Brain microvascular endothelial cell (primary cell): Measurements from ENCODE around the gene SPANXC.
"Not testable (repeated sequence)": the region's sequence is repeated elsewhere in the genome, so short reads cannot be mapped to it uniquely, and the experiment has no call there.

Experiments
- DNase-seq: peaks from one replicate; pipeline ENCODE4 v3.0.0-alpha.2; 2020
- H3K27ac ChIP-seq: fragments of 250-450 bp; sonication (Bioruptor Pico); 2 replicates; pipeline ENCODE4 v1.5.1; 2020; ENCODE audit warnings: mild to moderate bottlenecking, moderate library complexity
- H3K27me3 ChIP-seq: fragments of 250-450 bp; sonication (Bioruptor Pico); replicated peaks from 2 replicates; pipeline ENCODE4 v1.5.1; 2020; ENCODE audit warnings: mild to moderate bottlenecking
- H3K36me3 ChIP-seq: fragments of 250-450 bp; sonication (Bioruptor Pico); replicated peaks from 2 replicates; pipeline ENCODE4 v1.5.1; 2020; ENCODE audit warnings: mild to moderate bottlenecking
- H3K4me3 ChIP-seq: 2 replicates; pipeline ENCODE4 v1.5.1; 2011; ENCODE audit warnings: low read depth, mild to moderate bottlenecking, control low read depth, low read length, moderate library complexity
- in situ Hi-C: cut with HindIII; loops from 2 replicates; pipeline ENCODE4 v1.10.0; 2017; ENCODE audit warnings: low sequenced_read_pairs, low pct_ligation_motif_present
- TF ChIP-seq, protein P1 (sequence below): IDR thresholded peaks from 2 replicates; pipeline ENCODE4 v1.5.1; 2011; ENCODE audit warnings: low read depth, mild to moderate bottlenecking, moderate library complexity, low read length, control low read depth, inconsistent platforms; ENCODE audit errors: missing control alignments

The SPANXC gene, protein sequence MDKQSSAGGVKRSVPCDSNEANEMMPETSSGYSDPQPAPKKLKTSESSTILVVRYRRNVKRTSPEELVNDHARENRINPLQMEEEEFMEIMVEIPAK

DNA sequence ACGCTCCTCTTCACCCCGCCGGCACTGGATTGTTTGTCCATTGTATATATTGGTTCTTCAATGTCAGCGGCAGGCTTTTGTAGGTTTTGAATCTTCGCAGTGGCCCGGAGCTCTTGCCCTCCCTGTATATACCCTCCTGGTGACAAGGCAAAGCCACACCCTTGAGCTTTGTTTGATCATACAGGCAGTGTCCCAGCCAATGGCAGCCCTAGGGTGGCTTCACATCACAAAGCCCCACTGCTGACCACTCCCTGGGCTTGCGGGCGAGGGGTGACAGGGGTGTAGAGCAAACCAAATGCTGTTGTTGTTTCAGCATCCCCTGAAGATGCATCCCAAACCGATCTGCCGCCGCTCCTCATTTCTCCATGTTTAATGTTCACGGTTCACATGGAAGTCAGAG lies at the start of gene SPANXC:
TSS of gene SPANXC (minus strand) at position 101 of the 400 bp plus-strand sequence. CDS start at position 41, 60 bp downstream.
- H3K27me3 ChIP-seq, H3K36me3 ChIP-seq, in situ Hi-C loops, H3K27ac ChIP-seq, DNase-seq, H3K4me3 ChIP-seq: not testable (repeated sequence)

DNA sequence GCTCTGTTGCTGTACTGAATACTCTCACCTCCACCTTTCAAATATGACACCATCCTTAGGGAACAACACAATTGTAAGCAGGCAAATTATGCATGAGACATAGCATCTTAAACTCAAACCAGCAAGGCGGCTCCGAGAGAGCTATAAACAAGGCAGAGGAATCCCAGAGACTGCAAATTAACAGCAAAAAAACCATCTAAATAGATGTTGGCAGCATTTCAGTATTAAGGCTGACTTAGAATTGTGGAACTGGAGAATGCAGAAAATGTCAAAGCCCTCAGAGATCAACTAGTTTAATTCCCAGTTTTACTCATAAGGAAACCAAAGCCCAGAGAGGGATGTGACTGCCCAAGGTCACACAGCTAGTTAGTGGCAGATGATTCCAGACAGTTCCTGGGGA lies 37.2 kb upstream of the SPANXC start:
- Histone ChIP-seq H3K36me3 (no peaks in the 10 kb centered on the region), H3K27ac (no peak overlapping the region), H3K4me3 (no peak overlapping the region), H3K27me3 (no peaks in the 10 kb centered on the region)
- in situ Hi-C loops = no loop called here
- DNase-seq = no peak
- TF ChIP-seq, protein P1, sequence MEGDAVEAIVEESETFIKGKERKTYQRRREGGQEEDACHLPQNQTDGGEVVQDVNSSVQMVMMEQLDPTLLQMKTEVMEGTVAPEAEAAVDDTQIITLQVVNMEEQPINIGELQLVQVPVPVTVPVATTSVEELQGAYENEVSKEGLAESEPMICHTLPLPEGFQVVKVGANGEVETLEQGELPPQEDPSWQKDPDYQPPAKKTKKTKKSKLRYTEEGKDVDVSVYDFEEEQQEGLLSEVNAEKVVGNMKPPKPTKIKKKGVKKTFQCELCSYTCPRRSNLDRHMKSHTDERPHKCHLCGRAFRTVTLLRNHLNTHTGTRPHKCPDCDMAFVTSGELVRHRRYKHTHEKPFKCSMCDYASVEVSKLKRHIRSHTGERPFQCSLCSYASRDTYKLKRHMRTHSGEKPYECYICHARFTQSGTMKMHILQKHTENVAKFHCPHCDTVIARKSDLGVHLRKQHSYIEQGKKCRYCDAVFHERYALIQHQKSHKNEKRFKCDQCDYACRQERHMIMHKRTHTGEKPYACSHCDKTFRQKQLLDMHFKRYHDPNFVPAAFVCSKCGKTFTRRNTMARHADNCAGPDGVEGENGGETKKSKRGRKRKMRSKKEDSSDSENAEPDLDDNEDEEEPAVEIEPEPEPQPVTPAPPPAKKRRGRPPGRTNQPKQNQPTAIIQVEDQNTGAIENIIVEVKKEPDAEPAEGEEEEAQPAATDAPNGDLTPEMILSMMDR = no peak

DNA sequence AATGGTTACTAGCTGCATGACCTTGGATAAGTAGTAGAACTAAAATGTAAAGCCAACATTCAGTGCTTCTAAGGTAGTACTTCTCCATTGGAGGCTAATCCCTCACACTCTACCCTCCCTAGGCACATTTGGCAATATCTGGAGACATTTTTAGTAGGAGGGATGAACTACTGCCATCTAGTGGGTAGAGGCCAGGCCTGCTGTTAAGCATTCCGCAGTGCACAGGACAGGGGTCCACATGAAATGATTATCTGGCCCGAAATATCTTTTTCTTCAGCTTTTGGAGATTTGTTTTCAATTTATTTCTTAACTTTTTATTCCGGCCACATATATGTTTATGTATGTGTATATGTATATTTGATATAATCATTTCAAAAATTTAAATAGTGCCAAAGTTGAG lies 36.0 kb upstream of the SPANXC start:
- DNase-seq = no peak
- TF ChIP-seq, protein P1 = peak; percentile 76
- in situ Hi-C loops = no loop called here
- H3K4me3 ChIP-seq = no peak overlapping the region
- no peaks in the 10 kb centered on the region for H3K36me3 ChIP-seq
- no peak overlapping the region for H3K27ac ChIP-seq
- H3K27me3 ChIP-seq = no peaks in the 10 kb centered on the region

DNA sequence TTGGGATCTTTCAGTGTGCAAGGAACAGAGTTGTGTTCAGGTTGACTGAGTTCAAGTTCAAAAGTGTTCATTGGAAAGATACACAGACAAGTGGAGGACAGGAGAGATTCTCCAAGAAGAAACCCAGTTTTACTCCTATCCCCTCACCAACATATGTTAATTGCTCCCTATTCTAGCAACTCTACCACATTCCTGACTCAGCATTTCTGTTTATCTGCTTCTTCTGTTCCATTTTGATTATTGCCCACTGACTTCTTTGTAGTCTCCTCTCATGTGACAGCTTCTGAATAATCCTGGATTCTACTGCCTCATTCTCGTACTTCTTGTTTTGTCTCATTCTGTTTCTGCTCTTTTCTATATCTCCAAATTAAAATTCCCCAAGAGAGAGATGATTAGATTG lies 15.8 kb upstream of the SPANXC start:
- no peak overlapping the region for H3K4me3 ChIP-seq
- no peak for DNase-seq
- H3K27me3 ChIP-seq = no peaks in the 10 kb centered on the region
- no peaks in the 10 kb centered on the region for H3K36me3 ChIP-seq
- TF ChIP-seq, protein P1 = no peak
- H3K27ac ChIP-seq = no peak overlapping the region
- in situ Hi-C loops = no loop called here

DNA sequence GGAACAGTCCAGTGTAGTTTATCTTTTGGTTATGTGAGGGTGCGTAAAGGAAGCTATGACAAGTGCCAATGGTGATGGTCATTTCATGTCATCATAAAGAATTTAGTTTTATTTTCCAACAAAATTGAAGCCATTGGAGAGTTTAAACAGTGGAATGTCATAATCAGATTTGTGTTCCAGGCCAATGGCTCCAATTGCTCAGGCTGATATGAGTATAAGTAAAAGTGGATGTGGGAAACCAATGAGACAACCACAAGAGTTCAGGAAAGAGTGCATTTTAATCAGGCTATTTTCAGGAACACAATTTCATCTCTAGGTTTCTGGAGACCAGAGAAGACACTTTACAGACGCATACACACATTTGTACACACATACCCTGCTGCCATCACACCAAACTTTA lies 20.7 kb downstream of the SPANXC start:
- no peaks in the 10 kb centered on the region for H3K36me3 ChIP-seq
- H3K4me3 ChIP-seq = no peak overlapping the region
- H3K27ac ChIP-seq = no peak overlapping the region
- no peaks in the 10 kb centered on the region for H3K27me3 ChIP-seq
- DNase-seq = no peak
- TF ChIP-seq, protein P1 = no peak
- in situ Hi-C loops = no loop called here

DNA sequence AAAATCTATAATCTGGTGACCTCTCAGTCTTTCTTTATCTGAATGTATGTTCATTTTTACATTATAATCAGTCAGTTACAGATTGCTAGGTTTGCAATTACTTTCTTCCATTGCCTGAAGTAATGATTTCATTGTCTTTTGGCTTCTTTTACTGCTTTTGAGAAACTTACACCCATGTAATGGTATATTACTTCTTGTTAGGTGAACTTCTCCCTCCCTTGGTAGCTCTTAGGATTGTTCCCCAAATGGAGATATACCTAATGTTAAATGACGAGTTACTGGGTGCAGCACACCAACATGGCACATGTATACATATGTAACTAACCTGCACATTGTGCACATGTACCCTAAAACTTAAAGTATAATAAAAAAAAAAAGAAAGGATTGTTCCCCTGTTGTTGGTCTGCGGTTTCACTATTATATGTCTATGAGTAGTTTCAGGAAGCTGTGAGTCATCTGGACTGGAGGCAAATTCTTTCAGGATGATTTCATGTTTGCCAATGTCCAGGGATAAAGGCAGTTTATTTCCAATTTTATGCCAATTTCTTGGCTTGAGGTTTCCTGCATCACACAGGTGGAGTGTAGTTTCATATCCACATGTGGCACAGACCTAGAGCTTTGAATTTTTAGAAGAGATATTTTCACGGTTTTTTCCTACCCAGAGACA lies 21.8 kb downstream of the SPANXC start:
- peak; percentile 24 for DNase-seq
- in situ Hi-C loops = no loop called here
- H3K36me3 ChIP-seq = no peaks in the 10 kb centered on the region
- no peaks in the 10 kb centered on the region for H3K27me3 ChIP-seq
- TF ChIP-seq, protein P1 = no peak
- no peak overlapping the region for H3K27ac ChIP-seq
- H3K4me3 ChIP-seq = no peak overlapping the region
